ENCODE results near the gene EPS8L2. TPM values are rescaled to one million over a fixed set of nuclear protein-coding genes. Genes with fewer than 3 reads are reported as not detected.

The EPS8L2 gene
- total RNA-seq, 1 donor from 2014 or later = 76.7 TPM

- Histone ChIP-seq H3K4me1 (peaks cover 17 to 34% of the 10 kb centered on the region in 2 donors), H3K27me3 (no peaks in the 10 kb centered on the region)
- no peak for TF ChIP-seq CTCF (IDR thresholded peaks at IDR 0.05)
Observed at GRCh38 chr11:724778-725386, 18.9 kb downstream of the EPS8L2 start.

GRCh38 chr11:725624-726202, 19.7 kb downstream of the EPS8L2 start:
- H3K4me1 ChIP-seq = peaks cover 17 to 34% of the 10 kb centered on the region in 2 donors

More at GRCh38 chr11:724778-725386, 18.9 kb downstream of the EPS8L2 start:
- Histone ChIP-seq H3K27ac (no peak overlapping the region), H3K4me3 (no peak overlapping the region), H3K9me3 (no peaks in the 10 kb centered on the region), H3K36me3 (peaks cover 3 to 10% of the 10 kb centered on the region in 2 donors)
- intact Hi-C loops (cut with DNase I) = loop anchor here (5.0 kb wide), 1 partner anchor 108 kb away; the partner anchor contains the start of gene IRF7
- no peak for DNase-seq (ENCODE audit: low spot score in 2 of 2)

GRCh38 chr11:726278-727220, 20.5 kb downstream of the EPS8L2 start:
- Histone ChIP-seq H3K27ac (peak overlapping the region; percentile 93 to 95), H3K4me1 (peaks cover 17 to 34% of the 10 kb centered on the region in 2 donors), H3K4me3 (peak overlapping the region; percentile 34 to 37), H3K27me3 (no peaks in the 10 kb centered on the region), H3K36me3 (peaks cover 1 to 10% of the 10 kb centered on the region in 2 donors), H3K9me3 (no peaks in the 10 kb centered on the region)
- TF ChIP-seq CTCF (IDR thresholded peaks at IDR 0.05) = no peak
- peak in 1 of 2 donors; percentile 80 for DNase-seq (ENCODE audit: low spot score in 2 of 2)
- intact Hi-C loops (cut with DNase I) = loop anchor here (1.0 to 5.0 kb wide), 3 partner anchors 20 to 109 kb away; partner anchors contain the start of genes DEAF1, EPS8L2, IRF7 and TMEM80

More at GRCh38 chr11:725624-726202, 19.7 kb downstream of the EPS8L2 start:
- peak overlapping the region in 1 of 2 donors; percentile 95 for H3K27ac ChIP-seq
- no peaks in the 10 kb centered on the region for H3K27me3 ChIP-seq
- intact Hi-C loops (cut with DNase I) = loop anchor here (5.0 kb wide), 1 partner anchor 108 kb away; the partner anchor contains the start of gene IRF7
- peaks cover 3 to 10% of the 10 kb centered on the region in 2 donors for H3K36me3 ChIP-seq
- no peak for TF ChIP-seq CTCF (IDR thresholded peaks at IDR 0.05)
- DNase-seq (ENCODE audit: low spot score in 2 of 2) = no peak
- H3K9me3 ChIP-seq = no peaks in the 10 kb centered on the region
- peak overlapping the region; percentile 34 to 37 for H3K4me3 ChIP-seq

- intact Hi-C loops (cut with DNase I) = loop anchor here (1.0 to 5.0 kb wide), 3 partner anchors 21 to 110 kb away; partner anchors contain the start of genes DEAF1, EPS8L2, IRF7 and TMEM80
- DNase-seq (ENCODE audit: low spot score in 2 of 2) = no peak
- Histone ChIP-seq H3K27ac (peak overlapping the region; percentile 93 to 95), H3K4me3 (peak overlapping the region in 1 of 2 donors; percentile 3), H3K4me1 (peaks cover 17 to 34% of the 10 kb centered on the region in 2 donors), H3K36me3 (peaks cover 0 to 10% of the 10 kb centered on the region in 2 donors), H3K27me3 (no peaks in the 10 kb centered on the region), H3K9me3 (no peaks in the 10 kb centered on the region)
- no peak for TF ChIP-seq CTCF (IDR thresholded peaks at IDR 0.05)
Observed at GRCh38 chr11:727281-727701, 21.3 kb downstream of the EPS8L2 start.

Measured in ascending aorta (tissue), 2 donors.